Activated naive CD8-positive, alpha-beta T cell (primary cell): ENCODE data around the gene CLCN1.

Experiments used
- H3K27ac Mint-ChIP-seq: one replicate; pipeline ENCODE4 v1.8.0; 2021; ENCODE audit warnings: mixed read lengths
- H3K27me3 Mint-ChIP-seq: one replicate; pipeline ENCODE4 v1.8.0; 2021; ENCODE audit warnings: mixed read lengths
- H3K36me3 Mint-ChIP-seq: one replicate; pipeline ENCODE4 v1.8.0; 2021; ENCODE audit warnings: mixed read lengths
- H3K4me1 Mint-ChIP-seq: one replicate; pipeline ENCODE4 v1.8.0; 2021; ENCODE audit warnings: low read depth, mixed read lengths
- H3K4me3 Mint-ChIP-seq: one replicate; pipeline ENCODE4 v1.8.0; 2021; ENCODE audit warnings: mild to moderate bottlenecking, mixed read lengths
- H3K9me3 Mint-ChIP-seq: one replicate; pipeline ENCODE4 v1.8.0; 2021; ENCODE audit warnings: low read depth, mixed read lengths

The CLCN1 gene

DNA sequence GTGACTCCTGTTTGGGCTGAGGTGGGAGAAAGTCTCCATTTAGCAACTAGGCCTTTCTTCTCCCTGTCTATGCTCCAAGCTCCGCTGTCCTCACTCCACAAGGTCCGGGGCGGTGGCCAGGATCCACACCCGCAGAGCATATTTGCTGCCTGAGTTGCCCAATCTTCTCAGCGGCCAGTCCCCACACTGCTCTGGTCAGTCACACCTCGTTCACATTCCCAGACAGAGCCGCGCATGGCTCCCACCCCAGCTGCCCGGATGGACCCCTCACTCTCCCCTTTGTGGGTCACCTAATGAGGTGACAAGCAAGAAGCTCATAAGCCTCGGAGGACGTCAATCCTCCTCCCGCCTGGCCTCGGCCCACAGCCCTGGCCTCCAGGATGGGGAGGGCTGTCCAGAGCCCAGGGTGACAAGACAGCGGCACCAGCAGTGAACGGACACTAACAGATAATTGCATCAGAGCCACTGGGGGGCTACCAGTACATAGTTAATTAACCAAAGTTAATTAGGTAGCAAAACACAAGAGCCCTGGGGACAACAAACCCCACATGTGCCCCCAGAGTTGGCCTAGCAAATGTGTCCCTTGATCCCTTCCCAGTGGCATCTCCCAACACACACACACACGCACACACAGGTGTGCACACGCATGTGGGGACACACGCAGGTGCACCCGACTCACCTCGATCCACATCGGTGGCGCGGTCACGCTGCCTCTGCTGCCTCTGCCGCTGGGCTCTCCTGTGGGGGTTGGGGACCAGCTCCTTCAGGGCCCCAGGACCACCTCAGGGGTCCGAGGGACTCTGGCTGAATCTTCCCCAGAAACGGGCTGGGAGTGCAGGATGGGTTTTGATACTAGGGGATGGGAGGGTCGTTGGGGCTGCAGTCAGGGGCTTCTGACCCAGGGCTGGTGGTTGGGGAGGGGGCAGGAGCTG, 81.0 kb downstream of the CLCN1 start:
- Mint-ChIP-seq H3K27me3 (no peaks in the 10 kb centered on the region), H3K4me1 (peaks cover 16% of the 10 kb centered on the region), H3K27ac (peak overlapping the region; percentile 70), H3K9me3 (no peaks in the 10 kb centered on the region), H3K4me3 (no peak overlapping the region), H3K36me3 (no peaks in the 10 kb centered on the region)

GRCh38 chr7:143397710-143398530, 82.0 kb downstream of the CLCN1 start:
- H3K4me3 Mint-ChIP-seq = no peak overlapping the region
- H3K36me3 Mint-ChIP-seq = no peaks in the 10 kb centered on the region
- no peaks in the 10 kb centered on the region for H3K27me3 Mint-ChIP-seq
- no peaks in the 10 kb centered on the region for H3K9me3 Mint-ChIP-seq
- H3K27ac Mint-ChIP-seq = peak overlapping the region; percentile 70
- peaks cover 22% of the 10 kb centered on the region for H3K4me1 Mint-ChIP-seq

DNA sequence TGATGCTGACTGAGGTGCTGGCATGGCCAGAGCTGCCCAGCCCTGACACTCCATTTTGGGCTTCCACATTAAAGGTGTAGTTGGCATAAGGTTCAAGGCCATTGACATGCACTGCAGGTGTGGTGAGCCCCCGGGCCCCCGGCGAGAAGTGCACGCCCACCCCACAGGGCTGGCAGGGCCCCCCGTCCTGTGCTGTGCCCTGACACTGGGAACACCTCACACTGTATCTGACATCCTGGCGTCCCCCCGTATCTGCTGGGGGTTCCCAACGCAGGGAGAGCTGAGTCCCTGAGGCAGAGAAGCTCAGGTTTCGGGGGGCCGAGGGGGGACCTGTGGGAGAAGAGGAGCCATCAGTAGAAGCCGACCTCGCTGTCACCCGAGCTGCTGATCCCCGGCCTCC, 82.7 kb downstream of the CLCN1 start:
- Mint-ChIP-seq H3K27me3 (no peaks in the 10 kb centered on the region), H3K4me3 (no peak overlapping the region), H3K36me3 (no peaks in the 10 kb centered on the region), H3K9me3 (no peaks in the 10 kb centered on the region), H3K27ac (no peak overlapping the region), H3K4me1 (peaks cover 27% of the 10 kb centered on the region)

GRCh38 chr7:143399151-143399550, 83.2 kb downstream of the CLCN1 start:
- H3K27ac Mint-ChIP-seq = no peak overlapping the region
- H3K4me1 Mint-ChIP-seq = peaks cover 28% of the 10 kb centered on the region
- H3K9me3 Mint-ChIP-seq = no peaks in the 10 kb centered on the region
- H3K27me3 Mint-ChIP-seq = no peaks in the 10 kb centered on the region
- no peak overlapping the region for H3K4me3 Mint-ChIP-seq
- H3K36me3 Mint-ChIP-seq = no peaks in the 10 kb centered on the region

GRCh38 chr7:143399642-143400041, 83.7 kb downstream of the CLCN1 start:
- H3K36me3 Mint-ChIP-seq = no peaks in the 10 kb centered on the region
- no peaks in the 10 kb centered on the region for H3K9me3 Mint-ChIP-seq
- no peak overlapping the region for H3K4me3 Mint-ChIP-seq

GRCh38 chr7:143401265-143401664, 85.4 kb downstream of the CLCN1 start:
- Mint-ChIP-seq H3K9me3 (no peaks in the 10 kb centered on the region), H3K36me3 (no peaks in the 10 kb centered on the region), H3K4me3 (no peak overlapping the region), H3K27ac (peak overlapping the region; percentile 46), H3K4me1 (peaks cover 35% of the 10 kb centered on the region), H3K27me3 (no peaks in the 10 kb centered on the region)

More at GRCh38 chr7:143399642-143400041, 83.7 kb downstream of the CLCN1 start:
- Mint-ChIP-seq H3K27me3 (no peaks in the 10 kb centered on the region), H3K27ac (no peak overlapping the region), H3K4me1 (peaks cover 30% of the 10 kb centered on the region)
